Activated CD4-positive, alpha-beta T cell treated with anti-CD3 and anti-CD28 coated beads for 36 hours (primary cell): ENCODE results near the gene GRIN1. TPM values are rescaled to one million over a fixed set of nuclear protein-coding genes. Genes with fewer than 3 reads are reported as not detected.
"Not testable (repeated sequence)": the region's sequence is repeated elsewhere in the genome, so short reads cannot be mapped to it uniquely, and the experiment has no call there.

Experiments
- ATAC-seq: fragments of 200-7000 bp; cut with Tn5 transposase; one replicate; pipeline ENCODE4 v1.10.0; 2021; ENCODE audit warnings: mild to moderate bottlenecking, moderate library complexity
- CTCF ChIA-PET: fragments of 350-600 bp; sonication (Branson Sonifier 250); formaldehyde crosslinking; loops from one replicate; lab custom pipeline; 2021; ENCODE audit warnings: antibody characterized with exemption; lab: Charles Lee
- POLR2A ChIA-PET: fragments of 350-600 bp; sonication (Branson Sonifier 250); formaldehyde crosslinking; loops from one replicate; lab custom pipeline; 2021; ENCODE audit warnings: antibody characterized with exemption, inconsistent platforms; lab: Charles Lee
- DNase-seq: peaks from one replicate; pipeline ENCODE4 v3.0.0-alpha.2; 2020
- H3K27ac Mint-ChIP-seq: one replicate; pipeline ENCODE4 v1.8.0; 2021; ENCODE audit warnings: mixed read lengths
- H3K27me3 Mint-ChIP-seq: one replicate; pipeline ENCODE4 v1.8.0; 2021; ENCODE audit warnings: mixed read lengths
- H3K36me3 Mint-ChIP-seq: one replicate; pipeline ENCODE4 v1.8.0; 2021; ENCODE audit warnings: low read depth, mixed read lengths
- H3K4me1 Mint-ChIP-seq: one replicate; pipeline ENCODE4 v1.8.0; 2021; ENCODE audit warnings: mixed read lengths
- H3K4me3 Mint-ChIP-seq: one replicate; pipeline ENCODE4 v1.8.0; 2021; ENCODE audit warnings: mild to moderate bottlenecking, moderate library complexity, mixed read lengths
- H3K9me3 Mint-ChIP-seq: one replicate; pipeline ENCODE4 v1.8.0; 2021; ENCODE audit warnings: low read depth, mixed read lengths
- intact Hi-C, 2 experiments: fragments of 100-400 bp; cut with DNase I in 1 of 2; cut with micrococcal nuclease in 1 of 2; formaldehyde crosslinking; loops; one replicate each; pipeline versions ENCODE4 v1.14.2 to v1.15.1; 2022 to 2024; cut with DNase I, micrococcal nuclease
- total RNA-seq, 2 experiments: library from RNA; stranded (reverse); gene quantifications; one replicate each; pipeline ENCODE4 v1.2.3, GENCODE V29; 2021

GRIN1 gene
- total RNA-seq, 2 experiments from 2014 or later, result 0.14 TPM; not detected in 1

GRCh38 chr9:137129456-137130175 lies 9.3 kb upstream of the GRIN1 start:
- ChIA-PET CTCF (interaction anchor here (0.6 to 3.4 kb wide), 18 partner anchors 8 to 315 kb away, joined by 3 to 14 read pairs (median 4); partner anchors contain the start of genes DPP7, NPDC1, RNF224 and TPRN), POLR2A (interaction anchor here (0.6 to 1.5 kb wide), 11 partner anchors 21 to 155 kb away, joined by 3 to 9 read pairs (median 4); partner anchors contain the start of genes MAN1B1, TPRN and TUBB4B)
- peak; percentile 95 for DNase-seq
- intact Hi-C loops, result loop anchor here (1.0 to 5.0 kb wide), 11 partner anchors 15 to 338 kb away; partner anchors contain the start of genes ANAPC2 (in 1 of the 2), DPP7 (in 1 of the 2), EXD3 (in 1 of the 2) and MAN1B1 (in 1 of the 2)
- Mint-ChIP-seq H3K4me1 (peaks cover 21% of the 10 kb centered on the region), H3K27ac (peak overlapping the region; percentile 70), H3K27me3 (peaks cover 5% of the 10 kb centered on the region), H3K36me3 (peaks cover 11% of the 10 kb centered on the region), H3K4me3 (peak overlapping the region; percentile 89), H3K9me3 (no peaks in the 10 kb centered on the region)
- peak; percentile 96 for ATAC-seq

DNA sequence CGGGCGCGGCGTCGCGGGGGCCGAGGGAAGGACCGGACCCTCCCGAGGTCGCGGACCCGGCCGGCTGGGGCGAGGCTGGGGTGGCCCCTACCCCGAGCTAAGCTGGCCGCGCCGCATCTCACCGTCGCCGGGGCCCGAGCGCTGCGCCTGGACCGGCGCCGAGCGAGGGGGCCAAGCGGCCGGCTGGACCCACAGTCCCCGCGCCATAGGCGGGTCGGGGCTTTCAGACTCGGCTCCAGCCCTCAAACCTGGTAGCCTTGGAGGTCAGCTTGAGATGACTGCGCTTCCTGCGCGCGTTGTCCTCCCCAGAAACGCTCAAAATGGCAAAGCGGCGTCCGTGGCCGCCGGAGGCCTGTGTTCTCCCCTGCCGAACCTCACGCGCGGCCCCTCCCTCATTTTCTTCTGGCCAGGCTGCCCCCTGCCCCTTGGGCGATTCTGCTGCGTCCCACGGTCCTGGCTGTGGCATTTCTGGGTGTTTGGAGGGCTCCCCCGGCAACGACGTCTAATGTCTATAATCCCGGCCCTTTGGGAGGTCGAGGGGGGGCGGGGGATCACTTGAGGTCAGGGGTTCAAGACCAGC lies 8.7 kb upstream of the GRIN1 start:
- Mint-ChIP-seq H3K27me3 (peaks cover 6% of the 10 kb centered on the region), H3K4me1 (peaks cover 21% of the 10 kb centered on the region), H3K27ac (peak overlapping the region; percentile 73), H3K4me3 (peak overlapping the region; percentile 74), H3K36me3 (peaks cover 11% of the 10 kb centered on the region), H3K9me3 (no peaks in the 10 kb centered on the region)
- ATAC-seq, result no peak
- no peak for DNase-seq
- intact Hi-C loops, result no loop called here
- ChIA-PET POLR2A (interaction anchor here (0.6 to 1.5 kb wide), 10 partner anchors 20 to 155 kb away, joined by 3 to 9 read pairs (median 4); partner anchors contain the start of genes MAN1B1, TPRN and TUBB4B), CTCF (interaction anchor here (0.7 to 3.4 kb wide), 13 partner anchors 9 to 108 kb away, joined by 3 to 14 read pairs (median 4); partner anchors contain the start of genes DPP7, NPDC1, RNF224 and TPRN)

DNA sequence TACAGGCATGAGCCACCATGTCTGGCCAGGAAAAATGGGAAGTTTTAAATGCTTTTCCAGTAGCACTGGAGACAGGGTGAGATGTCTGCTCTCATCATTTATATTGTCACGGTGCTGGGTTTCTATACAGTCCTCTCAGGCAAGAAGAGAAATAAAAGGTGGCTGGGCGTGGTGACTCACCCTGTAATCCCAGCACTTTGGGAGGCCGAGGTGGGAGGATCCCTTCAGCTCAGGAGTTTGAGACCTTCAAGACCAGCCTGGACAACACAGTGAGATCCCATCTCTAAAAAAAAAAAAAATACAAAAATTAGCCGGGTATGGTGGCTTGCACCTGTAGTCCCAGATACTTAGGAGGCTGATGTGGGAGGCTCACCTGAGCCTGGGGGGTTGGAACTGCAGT lies 4.8 kb upstream of the GRIN1 start:
- Mint-ChIP-seq H3K9me3 (no peaks in the 10 kb centered on the region), H3K27ac (no peak overlapping the region), H3K36me3 (no peaks in the 10 kb centered on the region), H3K27me3 (peaks cover 23% of the 10 kb centered on the region), H3K4me1 (peaks cover 2% of the 10 kb centered on the region), H3K4me3 (no peak overlapping the region)
- no peak for DNase-seq
- CTCF ChIA-PET, result no interaction called here
- no peak for ATAC-seq
- POLR2A ChIA-PET, result no interaction called here
- intact Hi-C loops, result no loop called here

GRCh38 chr9:137135154-137135553 lies 3.8 kb upstream of the GRIN1 start:
- ATAC-seq, H3K4me3 Mint-ChIP-seq, H3K36me3 Mint-ChIP-seq, H3K9me3 Mint-ChIP-seq, H3K27ac Mint-ChIP-seq, DNase-seq, intact Hi-C loops, H3K4me1 Mint-ChIP-seq: not testable (repeated sequence)
- peaks cover 32% of the 10 kb centered on the region for H3K27me3 Mint-ChIP-seq
- CTCF ChIA-PET, result interaction anchor here (0.6 to 0.9 kb wide), 3 partner anchors 11 to 95 kb away, joined by 3 read pairs; no protein-coding TSS in a partner anchor
- POLR2A ChIA-PET, result interaction anchor here (0.6 kb wide), 1 partner anchor 280 kb away, joined by 6 read pairs; no protein-coding TSS in a partner anchor

GRCh38 chr9:137136261-137136880 lies 2.6 kb upstream of the GRIN1 start:
- DNase-seq, result no peak
- ATAC-seq, result no peak
- ChIA-PET POLR2A (no interaction called here), CTCF (interaction anchor here (1.0 kb wide), 1 partner anchor 68 kb away, joined by 3 read pairs; no protein-coding TSS in a partner anchor)
- H3K27me3 Mint-ChIP-seq, result peaks cover 40% of the 10 kb centered on the region
- intact Hi-C loops, result no loop called here
- no peaks in the 10 kb centered on the region for H3K36me3 Mint-ChIP-seq
- no peaks in the 10 kb centered on the region for H3K9me3 Mint-ChIP-seq
- no peaks in the 10 kb centered on the region for H3K4me1 Mint-ChIP-seq
- H3K27ac Mint-ChIP-seq, result no peak overlapping the region
- H3K4me3 Mint-ChIP-seq, result no peak overlapping the region

GRCh38 chr9:137136881-137137607 lies 1.9 kb upstream of the GRIN1 start:
- peaks cover 43% of the 10 kb centered on the region for H3K27me3 Mint-ChIP-seq
- POLR2A ChIA-PET, result no interaction called here

GRCh38 chr9:137138058-137138721 lies 764 bp upstream of the GRIN1 start:
- Mint-ChIP-seq H3K36me3 (no peaks in the 10 kb centered on the region), H3K27me3 (peaks cover 45% of the 10 kb centered on the region), H3K27ac (no peak overlapping the region), H3K4me1 (no peaks in the 10 kb centered on the region), H3K4me3 (no peak overlapping the region), H3K9me3 (no peaks in the 10 kb centered on the region)
- intact Hi-C loops, result no loop called here
- DNase-seq (peak; percentile 41), ATAC-seq (no peak)
- ChIA-PET POLR2A (interaction anchor here (0.6 kb wide), 1 partner anchor 189 kb away, joined by 4 read pairs; no protein-coding TSS in a partner anchor), CTCF (interaction anchor here (0.6 to 1.8 kb wide), 2 partner anchors 11 to 148 kb away, joined by 3 to 4 read pairs; no protein-coding TSS in a partner anchor)

More at GRCh38 chr9:137136881-137137607, 1.9 kb upstream of the GRIN1 start:
- no peaks in the 10 kb centered on the region for H3K36me3 Mint-ChIP-seq
- H3K9me3 Mint-ChIP-seq, result no peaks in the 10 kb centered on the region
- no peak overlapping the region for H3K27ac Mint-ChIP-seq
- CTCF ChIA-PET, result interaction anchor here (1.0 kb wide), 1 partner anchor 69 kb away, joined by 3 read pairs; no protein-coding TSS in a partner anchor
- H3K4me3 Mint-ChIP-seq, result no peak overlapping the region
- ATAC-seq (no peak), DNase-seq (no peak)
- intact Hi-C loops, result no loop called here
- no peaks in the 10 kb centered on the region for H3K4me1 Mint-ChIP-seq

DNA sequence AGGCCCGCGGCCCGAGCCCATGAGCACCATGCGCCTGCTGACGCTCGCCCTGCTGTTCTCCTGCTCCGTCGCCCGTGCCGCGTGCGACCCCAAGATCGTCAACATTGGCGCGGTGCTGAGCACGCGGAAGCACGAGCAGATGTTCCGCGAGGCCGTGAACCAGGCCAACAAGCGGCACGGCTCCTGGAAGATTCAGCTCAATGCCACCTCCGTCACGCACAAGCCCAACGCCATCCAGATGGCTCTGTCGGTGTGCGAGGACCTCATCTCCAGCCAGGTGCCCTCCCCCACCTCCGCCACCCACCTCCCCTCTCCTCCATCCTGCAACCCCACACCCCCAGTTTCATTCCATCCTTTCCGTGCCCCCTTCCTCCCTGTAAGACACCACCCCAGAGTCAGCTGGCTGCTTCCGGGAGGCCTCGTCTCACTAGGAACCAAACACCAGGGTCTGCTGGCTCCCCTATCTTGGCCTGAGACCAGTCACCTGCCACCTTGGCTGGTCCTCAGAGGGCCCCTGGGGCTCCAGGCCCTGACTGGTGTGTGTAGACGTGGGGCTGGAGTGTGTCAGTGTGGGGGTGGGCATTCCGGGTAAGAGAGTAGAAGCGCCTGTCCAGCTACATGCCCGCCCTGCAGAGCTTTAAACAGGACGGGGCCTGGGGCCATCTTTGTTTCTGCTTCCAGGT lies 655 bp downstream of the GRIN1 start:
- no peaks in the 10 kb centered on the region for H3K4me1 Mint-ChIP-seq
- intact Hi-C loops, result no loop called here
- no peak overlapping the region for H3K4me3 Mint-ChIP-seq
- no peak overlapping the region for H3K27ac Mint-ChIP-seq
- DNase-seq, result no peak
- CTCF ChIA-PET, result interaction anchor here (1.8 kb wide), 1 partner anchor 10 kb away, joined by 4 read pairs; no protein-coding TSS in a partner anchor
- peaks cover 43% of the 10 kb centered on the region for H3K27me3 Mint-ChIP-seq
- POLR2A ChIA-PET, result no interaction called here
- H3K36me3 Mint-ChIP-seq, result no peaks in the 10 kb centered on the region
- no peaks in the 10 kb centered on the region for H3K9me3 Mint-ChIP-seq
- ATAC-seq, result no peak

GRCh38 chr9:137140151-137141012 lies 1.4 kb downstream of the GRIN1 start:
- intact Hi-C loops, result no loop called here
- DNase-seq (no peak), ATAC-seq (no peak)
- Mint-ChIP-seq H3K9me3 (no peaks in the 10 kb centered on the region), H3K27ac (no peak overlapping the region), H3K4me3 (no peak overlapping the region), H3K27me3 (peaks cover 41% of the 10 kb centered on the region), H3K36me3 (no peaks in the 10 kb centered on the region), H3K4me1 (no peaks in the 10 kb centered on the region)
- ChIA-PET POLR2A (no interaction called here), CTCF (interaction anchor here (1.3 kb wide), 1 partner anchor 11 kb away, joined by 3 read pairs; no protein-coding TSS in a partner anchor)
